GM21381 (cell line): ENCODE measurements around the gene SESN2.

ENCODE experiments used
- ATAC-seq: cut with Tn5 transposase; IDR thresholded peaks from one replicate; pipeline ENCODE4 v1.9.1; 2021; ENCODE audit warnings: mild to moderate bottlenecking, moderate library complexity; ENCODE audit not compliant: unreplicated experiment

The SESN2 gene

DNA sequence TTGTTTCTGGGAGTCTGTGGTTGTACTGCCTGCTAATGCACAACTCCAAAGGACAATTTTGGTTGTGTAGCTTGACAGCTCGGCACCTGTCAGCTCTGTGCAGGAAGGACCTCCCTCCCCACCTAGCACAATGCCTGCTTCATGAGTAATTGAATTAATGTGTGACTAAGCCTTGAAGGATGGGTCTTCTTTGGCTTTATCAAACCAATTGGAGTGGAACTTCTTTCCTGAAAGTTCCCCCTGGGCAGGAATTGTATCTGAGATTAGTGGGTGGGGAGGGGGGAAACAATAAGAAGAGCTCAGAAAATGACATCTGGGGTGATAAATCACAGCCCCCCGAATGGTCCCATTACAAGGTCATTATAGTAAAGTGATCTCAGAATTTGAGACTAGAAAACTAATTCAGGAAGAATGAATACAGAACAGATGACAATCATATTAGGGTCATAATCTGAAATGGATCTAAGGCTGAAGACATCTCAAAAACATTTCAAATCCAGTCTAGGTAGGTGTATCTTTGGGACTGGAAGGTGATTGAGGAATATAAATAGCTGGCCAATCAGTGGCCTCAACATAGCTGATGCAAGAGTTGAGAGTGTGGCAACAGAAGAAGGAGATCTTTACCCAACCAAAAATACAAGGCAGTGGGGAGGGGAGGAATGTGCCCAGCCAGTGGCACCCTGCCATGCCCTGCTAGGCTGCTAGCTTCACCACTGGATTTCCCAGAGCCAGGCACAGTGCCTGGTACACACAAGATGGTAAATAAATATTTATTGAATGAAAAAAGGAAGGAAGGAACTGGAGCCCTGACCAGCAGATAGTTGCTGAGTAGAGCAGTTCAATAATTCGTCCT, 10.1 kb upstream of the SESN2 start:
- ATAC-seq: no peak

- ATAC-seq: no peak
Measured at GRCh38 chr1:28249866-28250295, 9.4 kb upstream of the SESN2 start.

DNA sequence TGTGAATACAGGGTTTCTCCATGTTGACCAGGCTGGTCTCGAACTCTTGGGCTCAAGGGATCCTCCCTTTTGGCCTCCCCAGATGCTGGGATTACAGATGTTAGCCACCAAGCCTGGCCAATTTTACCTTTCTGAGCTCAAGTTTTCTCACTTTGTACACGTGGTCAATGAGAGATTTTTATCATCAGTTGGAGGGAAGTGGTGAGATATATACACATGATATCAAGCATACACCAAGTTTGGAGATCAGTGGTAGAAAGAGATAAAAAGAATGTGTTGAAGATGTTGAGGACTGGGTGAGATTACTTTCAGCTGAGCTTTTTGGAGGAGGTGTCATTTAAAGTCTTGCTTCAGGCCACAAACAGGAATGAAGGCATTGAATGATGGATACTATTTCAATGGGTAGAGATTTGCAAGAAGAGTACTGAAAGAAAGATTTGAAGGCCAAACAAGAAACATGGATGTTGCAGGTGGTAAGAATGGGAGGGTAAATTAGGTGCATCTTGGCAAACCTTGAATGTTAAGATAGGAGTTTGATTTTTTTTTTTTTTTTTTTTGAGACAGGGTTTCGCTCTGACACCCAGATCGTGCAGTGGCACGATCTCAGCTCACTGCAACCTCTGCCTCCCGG, 3.0 kb upstream of the SESN2 start:
- no peak for ATAC-seq

DNA sequence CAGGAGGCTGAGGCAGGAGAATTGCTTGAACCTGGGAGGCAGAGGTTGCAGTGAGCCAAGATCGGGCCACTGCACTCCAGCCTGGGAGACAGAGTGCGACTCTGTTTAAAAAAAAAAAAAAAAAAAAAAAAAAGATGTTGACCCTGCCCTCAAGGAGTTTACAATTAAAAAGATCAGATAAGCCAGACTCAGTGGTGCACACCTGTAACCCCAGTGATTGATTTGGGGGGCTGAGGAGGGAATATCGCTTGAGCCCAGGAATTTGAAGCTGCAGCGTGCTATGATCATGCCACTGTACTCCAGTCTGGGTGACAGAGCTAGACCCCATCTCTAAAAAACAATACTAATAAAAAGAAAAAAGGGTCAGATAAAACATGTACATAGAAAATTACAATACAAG, 1.6 kb upstream of the SESN2 start:
- no peak for ATAC-seq

GRCh38 chr1:28258628-28259251, 578 bp upstream of the SESN2 start:
- no peak for ATAC-seq

DNA sequence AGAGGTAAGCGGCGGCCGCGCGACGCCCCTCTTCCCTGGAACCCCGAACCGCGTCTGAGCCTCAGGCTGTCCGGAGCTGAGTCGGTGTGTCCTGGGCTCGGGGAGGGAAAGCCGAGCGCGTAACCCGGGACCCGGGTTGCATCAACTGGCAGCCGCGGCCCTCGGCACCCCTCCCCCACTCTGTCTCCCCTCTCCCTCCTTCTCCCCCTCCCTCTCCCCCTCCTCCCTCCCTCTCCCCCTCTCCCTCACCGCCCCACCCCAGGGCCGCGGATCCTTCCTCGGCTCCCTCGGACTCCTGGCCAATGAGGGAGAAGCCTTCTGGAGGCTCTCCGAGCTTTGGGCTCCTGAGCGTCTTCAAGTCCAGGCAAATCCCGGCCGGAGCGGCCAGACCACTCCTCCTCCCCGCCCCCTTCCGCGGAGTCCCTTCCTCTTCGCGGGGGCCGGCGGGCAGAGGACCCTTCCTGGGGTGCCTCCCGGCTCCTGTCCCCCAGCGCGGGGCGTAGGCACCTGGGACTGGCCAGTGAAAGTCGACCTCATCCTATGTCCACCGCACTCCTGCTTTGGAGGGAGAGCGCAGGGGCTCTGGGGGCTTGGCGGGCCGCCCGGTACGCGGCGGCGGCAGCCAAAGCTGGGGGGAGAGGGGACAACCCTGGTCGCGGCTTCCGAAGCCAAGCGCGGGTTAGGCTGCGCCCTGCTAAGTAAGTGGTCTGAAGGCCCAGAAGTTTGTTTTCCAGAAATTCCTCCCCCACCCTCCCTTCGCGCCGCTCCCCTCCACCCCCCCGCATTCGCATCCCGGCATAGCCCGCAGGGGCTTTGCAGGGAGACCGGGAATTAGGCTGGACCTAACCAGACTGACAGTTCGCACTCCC, 850 bp downstream of the SESN2 start:
- no peak for ATAC-seq

DNA sequence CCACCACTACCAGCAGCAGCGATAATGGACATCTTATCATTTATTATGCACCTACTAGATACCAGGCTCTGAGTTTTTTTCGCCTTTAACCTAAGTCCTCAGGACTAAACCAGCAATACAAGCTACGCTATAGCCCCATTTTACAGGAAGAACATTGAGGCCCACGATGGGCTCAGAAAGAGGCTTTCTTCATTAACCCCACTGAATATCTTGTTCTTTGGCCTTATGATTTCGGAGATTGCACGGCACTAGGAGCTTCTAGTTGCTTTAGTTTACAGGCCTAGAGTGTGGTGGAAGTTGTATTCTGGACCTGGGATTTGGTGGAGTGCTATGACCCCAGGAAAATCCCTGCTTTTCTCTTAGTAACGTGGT, 1.5 kb downstream of the SESN2 start:
- no peak for ATAC-seq

DNA sequence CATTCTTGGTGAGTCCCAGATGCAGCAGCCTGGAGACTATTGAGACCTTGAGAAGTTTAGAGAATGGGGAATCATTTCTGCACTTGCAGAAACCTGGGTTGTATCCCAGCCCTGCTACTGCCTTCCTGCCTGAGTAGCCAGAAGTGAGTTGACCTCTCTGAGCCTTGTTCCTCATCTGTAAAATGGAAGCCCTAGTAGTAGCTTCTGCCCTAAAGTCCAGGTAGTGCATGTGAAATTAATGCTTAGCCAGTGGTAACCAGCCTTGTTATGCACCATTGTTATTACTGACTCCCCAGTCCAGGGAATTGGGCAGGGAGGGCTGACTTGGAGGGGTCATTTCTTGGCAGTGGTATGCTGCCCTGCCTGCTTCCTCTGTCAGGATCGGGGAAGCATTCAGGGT, 5.6 kb downstream of the SESN2 start:
- no peak for ATAC-seq

GRCh38 chr1:28265577-28265976, 6.3 kb downstream of the SESN2 start:
- no peak for ATAC-seq

GRCh38 chr1:28266920-28267322, 7.6 kb downstream of the SESN2 start:
- ATAC-seq: no peak

- no peak for ATAC-seq
Measured at GRCh38 chr1:28267633-28268032, 8.3 kb downstream of the SESN2 start.

- ATAC-seq: no peak
Measured at GRCh38 chr1:28269529-28269928, 10.2 kb downstream of the SESN2 start.

DNA sequence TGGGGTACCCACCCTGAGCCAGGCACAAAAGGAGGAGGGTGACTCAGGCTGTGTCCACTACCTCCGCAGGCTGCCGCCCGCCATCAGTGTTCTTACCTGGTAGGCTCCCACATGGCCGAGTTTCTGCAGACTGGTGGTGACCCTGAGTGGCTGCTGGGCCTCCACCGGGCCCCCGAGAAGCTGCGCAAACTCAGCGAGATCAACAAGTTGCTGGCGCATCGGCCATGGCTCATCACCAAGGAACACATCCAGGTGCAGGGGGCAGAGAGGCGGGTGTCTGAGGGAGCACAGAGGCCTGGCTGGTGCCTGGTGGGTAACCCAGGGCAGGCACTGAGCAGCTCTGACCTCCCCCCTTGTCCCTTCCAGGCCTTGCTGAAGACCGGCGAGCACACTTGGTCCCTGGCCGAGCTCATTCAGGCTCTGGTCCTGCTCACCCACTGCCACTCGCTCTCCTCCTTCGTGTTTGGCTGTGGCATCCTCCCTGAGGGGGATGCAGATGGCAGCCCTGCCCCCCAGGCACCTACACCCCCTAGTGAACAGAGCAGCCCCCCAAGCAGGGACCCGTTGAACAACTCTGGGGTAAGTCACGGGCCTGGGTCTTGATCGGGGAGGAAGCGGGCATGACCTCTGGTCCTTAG, 13.0 kb downstream of the SESN2 start:
- ATAC-seq: no peak

GRCh38 chr1:28273216-28273860, 14.0 kb downstream of the SESN2 start:
- no peak for ATAC-seq

DNA sequence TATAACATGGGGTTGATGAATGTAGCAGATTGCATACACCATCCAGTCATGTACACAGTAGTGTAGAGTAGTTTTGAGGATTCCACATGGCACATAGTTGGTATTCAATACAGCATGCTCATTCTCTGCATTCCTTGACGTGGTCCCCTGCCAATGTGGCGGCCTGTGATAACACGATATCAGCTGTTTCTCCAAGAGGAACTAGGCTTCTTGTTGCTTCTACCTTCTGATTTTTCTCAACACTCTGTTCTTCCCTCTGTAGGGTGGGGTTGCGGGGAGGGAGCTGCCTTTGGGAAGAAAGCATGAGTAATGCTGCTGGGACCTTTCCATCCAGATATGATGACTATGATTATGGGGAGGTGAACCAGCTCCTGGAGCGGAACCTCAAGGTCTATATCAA, 19.4 kb downstream of the SESN2 start:
- ATAC-seq: no peak

GRCh38 chr1:28279721-28280120, 20.4 kb downstream of the SESN2 start:
- ATAC-seq: no peak

DNA sequence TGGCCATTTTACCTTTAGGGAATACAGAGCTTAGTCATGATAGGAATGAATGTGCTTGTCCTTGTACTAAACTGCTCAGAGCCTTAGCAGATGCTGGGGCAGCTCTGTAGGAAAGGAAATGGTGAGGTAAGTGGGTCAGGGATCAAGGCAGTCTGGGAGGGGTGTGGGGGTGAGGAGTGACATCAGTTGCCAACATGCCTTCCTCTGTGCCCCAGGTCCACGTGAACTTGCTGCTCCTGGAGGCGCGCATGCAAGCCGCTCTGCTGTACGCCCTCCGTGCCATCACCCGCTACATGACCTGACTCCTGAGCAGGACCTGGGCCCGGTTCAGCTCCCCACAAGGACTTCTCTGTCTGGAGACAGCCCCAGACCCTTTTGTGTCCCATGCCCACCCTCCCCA, 21.2 kb downstream of the SESN2 start:
- no peak for ATAC-seq

GRCh38 chr1:28280977-28281381, 21.7 kb downstream of the SESN2 start:
- no peak for ATAC-seq

GRCh38 chr1:28281608-28282425, 22.5 kb downstream of the SESN2 start:
- no peak for ATAC-seq
